WTC11 (cell line): ENCODE measurements around the gene ITGAV.

Experiments used
- USF2 ChIP-seq: sonication (generic); formaldehyde crosslinking; IDR thresholded peaks from 2 replicates; pipeline ENCODE4 v1.8.1; 2023; ENCODE audit warnings: mild to moderate bottlenecking, missing genetic modification reagents, moderate library complexity
- ZNF317 ChIP-seq: sonication (generic); formaldehyde crosslinking; IDR thresholded peaks from 2 replicates; pipeline ENCODE4 v1.8.1; 2023; ENCODE audit warnings: low read depth, mild to moderate bottlenecking, moderate library complexity, missing genetic modification reagents, borderline replicate concordance

DNA sequence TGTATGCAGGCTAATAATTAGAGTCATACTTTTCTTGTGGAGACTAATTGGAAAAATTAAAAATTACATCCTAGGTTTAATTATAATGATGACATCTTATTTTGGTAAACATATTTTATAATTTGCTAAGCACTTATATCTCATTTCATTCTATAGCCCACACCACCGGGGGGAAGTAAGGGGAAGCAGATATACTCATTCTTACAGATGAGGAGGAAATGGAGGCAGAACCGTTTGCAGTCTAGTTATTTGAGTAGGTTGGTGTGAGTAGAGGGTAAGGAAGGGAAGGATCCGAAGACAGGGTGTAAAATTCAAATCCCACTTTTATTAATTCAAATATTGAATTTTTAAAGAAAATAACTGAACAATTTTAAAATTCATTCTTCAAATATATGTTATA, 3.7 kb downstream of the ITGAV start:
- TF ChIP-seq ZNF317 (no peak), USF2 (no peak)
